DOHH2 (cell line): ENCODE data around the gene FUOM.

Experiments used
- EZH2phosphoT487 ChIP-seq: fragments of 200-600 bp; sonication (generic); IDR thresholded peaks from 2 replicates; pipeline ENCODE4 v1.6.1; 2017; ENCODE audit warnings: borderline replicate concordance, mild to moderate bottlenecking, antibody characterized with exemption, low read length, moderate library complexity, mixed read lengths
- TF ChIP-seq, protein P1 (sequence below): fragments of 200-600 bp; sonication (generic); IDR thresholded peaks from one replicate; pipeline ENCODE4 v1.5.1; 2014; ENCODE audit warnings: antibody characterized with exemption, mild to moderate bottlenecking, low read depth, low read length; ENCODE audit not compliant: poor library complexity, severe bottlenecking

DNA sequence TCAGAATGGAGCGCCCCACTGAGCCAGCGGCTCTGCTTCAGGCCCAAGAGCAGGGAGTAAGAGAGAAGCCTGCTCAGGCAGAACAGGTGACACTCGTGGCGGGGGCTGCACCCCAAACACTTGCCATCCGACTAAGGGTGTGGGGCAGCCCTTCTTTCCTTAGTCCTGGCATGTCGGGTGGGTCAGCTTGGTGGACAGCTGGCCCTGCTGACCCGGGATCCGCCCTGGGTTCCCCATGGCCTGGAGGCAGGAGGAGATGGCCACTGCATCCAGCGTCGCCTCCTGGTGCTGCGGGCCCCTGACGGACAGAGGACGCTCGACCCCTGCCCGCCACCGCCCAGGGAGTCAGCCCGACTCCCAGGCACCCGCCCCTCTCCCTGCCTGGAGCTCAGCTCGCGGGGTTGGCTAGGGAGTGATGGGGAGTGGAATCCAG is 20.0 kb upstream of the FUOM start:
- TF ChIP-seq, protein P1, sequence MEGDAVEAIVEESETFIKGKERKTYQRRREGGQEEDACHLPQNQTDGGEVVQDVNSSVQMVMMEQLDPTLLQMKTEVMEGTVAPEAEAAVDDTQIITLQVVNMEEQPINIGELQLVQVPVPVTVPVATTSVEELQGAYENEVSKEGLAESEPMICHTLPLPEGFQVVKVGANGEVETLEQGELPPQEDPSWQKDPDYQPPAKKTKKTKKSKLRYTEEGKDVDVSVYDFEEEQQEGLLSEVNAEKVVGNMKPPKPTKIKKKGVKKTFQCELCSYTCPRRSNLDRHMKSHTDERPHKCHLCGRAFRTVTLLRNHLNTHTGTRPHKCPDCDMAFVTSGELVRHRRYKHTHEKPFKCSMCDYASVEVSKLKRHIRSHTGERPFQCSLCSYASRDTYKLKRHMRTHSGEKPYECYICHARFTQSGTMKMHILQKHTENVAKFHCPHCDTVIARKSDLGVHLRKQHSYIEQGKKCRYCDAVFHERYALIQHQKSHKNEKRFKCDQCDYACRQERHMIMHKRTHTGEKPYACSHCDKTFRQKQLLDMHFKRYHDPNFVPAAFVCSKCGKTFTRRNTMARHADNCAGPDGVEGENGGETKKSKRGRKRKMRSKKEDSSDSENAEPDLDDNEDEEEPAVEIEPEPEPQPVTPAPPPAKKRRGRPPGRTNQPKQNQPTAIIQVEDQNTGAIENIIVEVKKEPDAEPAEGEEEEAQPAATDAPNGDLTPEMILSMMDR = no peak
- no peak for TF ChIP-seq EZH2phosphoT487
